DOHH2 (cell line): ENCODE results near the gene TMTC3.

ENCODE experiments used
- EZH2phosphoT487 ChIP-seq: fragments of 200-600 bp; sonication (generic); IDR thresholded peaks from 2 replicates; pipeline ENCODE4 v1.6.1; 2017; ENCODE audit warnings: borderline replicate concordance, mild to moderate bottlenecking, antibody characterized with exemption, low read length, moderate library complexity, mixed read lengths
- TF ChIP-seq, protein P1 (sequence below): fragments of 200-600 bp; sonication (generic); IDR thresholded peaks from one replicate; pipeline ENCODE4 v1.5.1; 2014; ENCODE audit warnings: antibody characterized with exemption, mild to moderate bottlenecking, low read depth, low read length; ENCODE audit not compliant: poor library complexity, severe bottlenecking

DNA sequence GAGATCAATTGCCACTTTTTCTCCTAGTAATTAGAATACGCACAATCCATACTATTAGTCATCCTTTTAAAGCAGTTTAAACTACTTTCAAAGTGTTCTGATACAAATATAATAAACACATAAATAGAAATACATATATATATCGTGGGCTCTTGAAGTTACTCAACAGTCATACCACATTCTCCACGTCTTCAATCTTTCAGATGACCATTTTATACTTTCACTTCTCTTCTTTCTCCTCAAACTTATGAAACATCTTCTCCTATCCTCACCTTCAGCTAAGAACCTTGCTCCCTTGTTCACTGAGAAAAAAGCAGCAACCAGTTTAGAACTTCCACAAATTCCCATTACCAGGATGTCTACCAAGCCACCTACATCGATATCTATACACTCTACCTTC, 19.4 kb upstream of the TMTC3 start:
- TF ChIP-seq, protein P1, sequence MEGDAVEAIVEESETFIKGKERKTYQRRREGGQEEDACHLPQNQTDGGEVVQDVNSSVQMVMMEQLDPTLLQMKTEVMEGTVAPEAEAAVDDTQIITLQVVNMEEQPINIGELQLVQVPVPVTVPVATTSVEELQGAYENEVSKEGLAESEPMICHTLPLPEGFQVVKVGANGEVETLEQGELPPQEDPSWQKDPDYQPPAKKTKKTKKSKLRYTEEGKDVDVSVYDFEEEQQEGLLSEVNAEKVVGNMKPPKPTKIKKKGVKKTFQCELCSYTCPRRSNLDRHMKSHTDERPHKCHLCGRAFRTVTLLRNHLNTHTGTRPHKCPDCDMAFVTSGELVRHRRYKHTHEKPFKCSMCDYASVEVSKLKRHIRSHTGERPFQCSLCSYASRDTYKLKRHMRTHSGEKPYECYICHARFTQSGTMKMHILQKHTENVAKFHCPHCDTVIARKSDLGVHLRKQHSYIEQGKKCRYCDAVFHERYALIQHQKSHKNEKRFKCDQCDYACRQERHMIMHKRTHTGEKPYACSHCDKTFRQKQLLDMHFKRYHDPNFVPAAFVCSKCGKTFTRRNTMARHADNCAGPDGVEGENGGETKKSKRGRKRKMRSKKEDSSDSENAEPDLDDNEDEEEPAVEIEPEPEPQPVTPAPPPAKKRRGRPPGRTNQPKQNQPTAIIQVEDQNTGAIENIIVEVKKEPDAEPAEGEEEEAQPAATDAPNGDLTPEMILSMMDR: no peak
- TF ChIP-seq EZH2phosphoT487: no peak
